MG63 (cell line): ENCODE data around the gene CCDC197. TPM values are rescaled to one million over a fixed set of nuclear protein-coding genes. Genes with fewer than 3 reads are reported as not detected.

ENCODE experiments used
- DNase-seq: peaks from one replicate; pipeline ENCODE4 v3.0.0-alpha.2; 2020
- H3K27me3 ChIP-seq: fragments of 250-450 bp; sonication (Bioruptor Pico); 2 replicates; pipeline ENCODE4 v1.5.1; 2020; ENCODE audit warnings: mild to moderate bottlenecking, moderate library complexity
- H3K36me3 ChIP-seq: fragments of 250-450 bp; sonication (Bioruptor Pico); 2 replicates; pipeline ENCODE4 v1.5.1; 2020; ENCODE audit warnings: mild to moderate bottlenecking, moderate library complexity
- H3K4me3 ChIP-seq: fragments of 250-450 bp; sonication (Bioruptor Pico); 2 replicates; pipeline ENCODE4 v1.5.1; 2020; ENCODE audit warnings: mild to moderate bottlenecking, moderate library complexity
- H3K9me3 ChIP-seq: fragments of 250-450 bp; sonication (Bioruptor Pico); 2 replicates; pipeline ENCODE4 v1.5.1; 2020; ENCODE audit warnings: mild to moderate bottlenecking, moderate library complexity
- total RNA-seq: library from RNA; depleted of rRNA; stranded (reverse); fragments of >200 nt; shearing (Covaris generic); gene quantifications from 2 replicates; pipeline ENCODE4 v1.2.3, GENCODE V29; 2014; ENCODE audit warnings: low replicate concordance

CCDC197 gene
- total RNA-seq, 1 experiment from 2014 or later: not detected

DNA sequence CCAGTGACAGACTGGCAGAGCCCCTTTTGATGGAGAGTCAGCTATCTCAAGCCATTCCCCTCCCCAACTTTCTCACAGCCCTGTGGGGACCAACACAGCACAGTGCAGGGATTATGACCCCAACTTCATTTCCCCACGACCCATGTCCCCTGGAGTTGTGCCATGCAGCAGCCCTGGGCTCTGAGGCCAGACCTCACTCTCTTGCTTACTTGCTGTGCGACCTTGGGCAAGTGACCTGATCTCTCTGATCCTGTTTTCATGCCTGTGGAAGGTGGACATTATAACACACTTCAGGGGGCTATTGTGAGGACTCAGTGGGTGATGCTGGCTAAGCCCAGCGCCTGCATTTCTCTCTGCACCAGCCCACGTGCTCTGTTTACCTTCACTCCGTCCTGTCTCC is 43.1 kb downstream of the CCDC197 start:
- Histone ChIP-seq H3K9me3 (no peaks in the 10 kb centered on the region), H3K27me3 (no peaks in the 10 kb centered on the region), H3K4me3 (no peak overlapping the region), H3K36me3 (no peaks in the 10 kb centered on the region)
- no peak for DNase-seq

DNA sequence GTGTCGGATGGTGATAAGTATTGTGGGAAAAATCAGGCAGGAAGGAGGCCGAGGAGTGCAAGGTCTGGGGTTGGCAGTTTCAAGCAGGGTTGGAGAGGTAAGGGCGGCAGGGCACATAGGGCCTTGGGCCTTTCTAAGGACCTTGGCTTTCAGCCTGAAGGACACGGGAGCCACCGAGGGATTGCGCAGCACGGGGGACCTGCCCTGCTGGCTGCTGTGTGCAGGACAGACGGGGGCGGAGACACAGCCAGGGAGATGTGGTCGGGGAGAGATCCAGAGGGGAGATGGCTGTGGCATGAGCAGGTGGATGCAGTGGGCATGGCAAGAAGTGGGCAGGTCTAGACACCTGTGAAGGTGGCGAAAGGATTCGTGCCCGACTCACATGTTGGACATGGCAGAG is 43.7 kb downstream of the CCDC197 start:
- Histone ChIP-seq H3K9me3 (no peaks in the 10 kb centered on the region), H3K4me3 (no peak overlapping the region), H3K27me3 (no peaks in the 10 kb centered on the region), H3K36me3 (no peaks in the 10 kb centered on the region)
- no peak for DNase-seq

DNA sequence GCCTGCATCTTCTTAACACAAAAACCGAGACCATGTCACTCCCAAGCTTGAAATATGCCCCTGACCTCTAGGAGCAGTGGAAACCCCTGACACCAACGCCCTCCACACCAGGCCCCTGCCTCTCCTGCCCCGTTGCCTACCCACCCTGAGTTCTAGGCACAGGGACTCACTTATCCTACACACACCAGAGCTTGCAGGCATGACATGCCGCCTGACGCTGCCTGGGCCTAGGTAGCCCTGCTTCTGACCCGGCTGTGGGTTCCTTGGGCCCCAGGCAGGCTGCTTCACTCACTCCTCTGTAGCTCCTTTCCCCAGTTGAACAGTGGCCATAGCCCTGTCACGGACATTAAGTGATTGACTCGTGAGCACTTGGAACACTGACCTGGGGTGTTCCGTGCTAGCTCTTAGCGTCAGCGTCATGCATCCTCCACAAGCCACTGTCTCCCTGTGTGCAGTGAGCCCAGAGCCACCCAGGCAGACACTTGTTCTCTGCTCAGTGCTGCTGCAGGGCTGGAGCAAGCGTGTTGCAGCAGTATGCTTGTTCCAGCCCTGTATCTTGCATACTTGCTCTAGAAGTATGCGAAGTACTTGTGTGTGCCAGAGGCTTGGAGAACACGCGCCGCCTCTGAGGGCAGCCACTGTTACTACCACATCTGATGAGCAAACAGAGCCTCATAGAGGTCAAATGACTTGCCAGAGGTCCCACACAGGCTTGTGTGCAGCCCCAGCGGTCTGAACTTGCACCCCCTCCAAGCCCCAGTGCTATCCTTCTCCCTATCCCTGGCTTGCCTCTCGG is 44.6 kb downstream of the CCDC197 start:
- DNase-seq: peak; percentile 26
- no peaks in the 10 kb centered on the region for H3K9me3 ChIP-seq
- no peaks in the 10 kb centered on the region for H3K36me3 ChIP-seq
- no peak overlapping the region for H3K4me3 ChIP-seq
- no peaks in the 10 kb centered on the region for H3K27me3 ChIP-seq

DNA sequence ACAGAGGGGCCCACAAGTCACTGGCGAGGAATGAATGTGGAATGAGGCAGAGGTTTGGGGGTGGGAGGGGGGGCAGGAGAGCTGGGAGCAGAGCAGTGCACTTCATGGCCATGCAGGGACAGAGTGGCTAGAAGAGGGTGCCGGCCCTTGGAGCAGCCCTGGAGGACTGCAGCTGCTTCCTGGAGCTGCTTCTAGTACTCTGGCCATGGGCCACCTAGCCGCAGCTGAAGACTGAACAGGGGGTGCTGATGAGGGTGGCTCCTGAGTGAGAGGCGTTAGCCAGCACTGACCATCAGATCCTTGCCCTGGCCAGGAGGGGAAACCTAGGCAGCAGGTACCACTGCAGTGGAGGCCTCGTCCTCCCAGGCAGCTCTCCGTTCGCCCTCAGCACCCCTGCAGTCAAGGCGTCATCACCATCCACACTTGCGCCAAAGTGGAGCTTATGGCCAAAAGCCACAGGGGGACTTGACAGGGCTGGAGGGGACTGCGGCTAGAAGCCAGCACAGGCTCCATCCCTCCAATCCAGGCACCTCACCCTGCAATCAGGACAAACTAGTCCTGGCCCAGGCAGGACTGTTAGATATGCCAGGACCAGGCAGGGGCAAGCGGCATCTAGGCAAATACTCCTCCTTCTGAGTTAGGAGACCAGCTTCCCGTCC is 45.5 kb downstream of the CCDC197 start:
- H3K4me3 ChIP-seq: no peak overlapping the region
- H3K9me3 ChIP-seq: no peaks in the 10 kb centered on the region
- no peak for DNase-seq
- H3K36me3 ChIP-seq: no peaks in the 10 kb centered on the region
- H3K27me3 ChIP-seq: no peaks in the 10 kb centered on the region

DNA sequence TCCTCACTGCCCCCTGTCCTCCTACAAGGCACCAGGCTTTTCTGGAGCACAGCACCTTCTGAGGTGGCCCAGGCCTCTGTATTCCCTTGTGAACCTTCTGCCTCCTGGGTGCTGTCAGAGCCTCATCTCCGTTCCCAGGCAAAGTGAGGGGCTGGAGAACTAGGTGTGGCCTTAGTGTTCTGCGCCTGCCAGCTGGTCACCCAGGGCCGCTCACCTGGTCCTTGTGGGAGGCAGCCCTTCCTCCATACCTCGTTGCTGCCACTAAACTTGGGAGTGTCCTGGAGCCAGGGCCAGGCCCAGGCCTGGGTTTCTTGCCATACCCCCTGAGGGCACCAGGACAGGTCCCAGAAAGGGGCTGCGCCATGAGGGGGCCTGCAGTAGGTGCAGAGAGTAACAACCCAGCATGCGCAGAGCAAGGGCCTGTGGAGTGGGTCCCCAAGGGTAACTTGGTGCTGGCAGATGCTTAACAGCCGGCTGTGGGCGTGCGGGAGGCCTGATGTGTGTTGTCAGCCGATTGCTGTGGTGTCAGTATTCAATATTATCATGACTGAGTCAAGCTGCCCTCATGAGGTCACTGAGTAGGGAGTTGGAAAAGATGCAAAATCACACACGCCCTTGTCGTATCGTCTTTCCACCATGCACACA is 46.1 kb downstream of the CCDC197 start:
- Histone ChIP-seq H3K36me3 (no peaks in the 10 kb centered on the region), H3K27me3 (no peaks in the 10 kb centered on the region), H3K4me3 (no peak overlapping the region), H3K9me3 (no peaks in the 10 kb centered on the region)
- no peak for DNase-seq

DNA sequence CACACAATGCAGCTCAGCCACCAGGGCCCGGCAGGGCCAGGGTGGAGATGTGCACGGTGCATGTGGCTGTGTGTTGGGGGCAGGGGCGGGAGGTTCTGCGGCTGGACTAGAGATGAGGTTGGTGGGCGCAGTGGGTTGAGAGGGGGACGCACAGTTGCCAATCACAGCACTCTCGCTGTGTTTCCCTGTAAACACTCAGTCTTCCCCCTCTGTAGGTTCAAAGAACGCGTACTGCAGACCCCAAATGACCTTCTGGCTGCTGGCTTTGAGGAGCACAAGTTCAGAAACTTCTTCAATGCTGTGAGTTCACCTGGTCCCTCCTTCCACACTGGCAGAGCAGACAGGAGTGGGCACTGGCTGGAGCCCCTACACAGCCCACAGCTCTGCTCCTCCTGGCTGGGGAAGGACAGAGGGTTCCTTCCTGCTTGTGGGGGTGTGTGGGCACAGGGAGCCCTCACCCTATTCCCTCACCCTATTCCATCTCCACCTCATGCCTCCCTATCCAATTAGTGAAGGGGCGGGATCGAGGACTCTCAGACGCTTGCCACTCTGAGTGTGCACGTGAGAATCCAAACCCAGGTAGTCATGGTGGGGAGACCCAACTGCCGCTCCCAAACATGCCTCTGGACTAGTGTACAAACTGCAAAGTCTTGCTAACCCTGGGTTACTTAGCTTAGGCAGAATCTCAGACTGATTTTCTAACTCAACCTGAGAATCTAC is 46.8 kb downstream of the CCDC197 start:
- no peak for DNase-seq
- Histone ChIP-seq H3K9me3 (no peaks in the 10 kb centered on the region), H3K36me3 (peaks cover 3% of the 10 kb centered on the region), H3K27me3 (no peaks in the 10 kb centered on the region), H3K4me3 (no peak overlapping the region)

DNA sequence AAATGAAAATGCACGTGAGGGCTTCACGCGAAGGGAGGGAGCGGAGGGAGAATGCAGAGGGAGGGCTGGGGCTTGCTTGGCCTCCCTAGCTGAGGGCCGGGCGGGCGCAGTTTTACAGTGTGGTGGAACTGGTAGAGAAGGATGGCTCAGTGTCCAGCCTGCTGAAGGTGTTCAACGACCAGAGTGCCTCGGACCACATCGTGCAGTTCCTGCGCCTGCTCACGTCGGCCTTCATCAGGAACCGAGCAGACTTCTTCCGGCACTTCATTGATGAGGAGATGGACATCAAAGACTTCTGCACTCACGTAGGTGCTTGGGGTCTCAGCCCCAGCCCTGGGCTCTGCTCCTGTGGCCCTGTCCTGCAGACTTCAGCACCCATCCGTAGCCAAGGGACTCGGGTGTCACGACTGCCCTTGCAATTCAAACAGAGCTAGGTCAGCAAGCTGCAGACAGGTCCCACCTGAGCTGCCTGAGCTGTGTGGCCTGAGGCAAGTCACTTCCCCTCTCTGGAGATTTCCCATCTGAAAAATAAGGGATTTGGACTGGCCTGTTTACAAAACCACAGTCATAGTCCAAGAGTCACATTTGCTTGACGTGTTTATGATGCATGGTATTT is 47.5 kb downstream of the CCDC197 start:
- H3K36me3 ChIP-seq: peaks cover 3% of the 10 kb centered on the region
- no peak for DNase-seq
- H3K27me3 ChIP-seq: no peaks in the 10 kb centered on the region
- H3K9me3 ChIP-seq: no peaks in the 10 kb centered on the region
- no peak overlapping the region for H3K4me3 ChIP-seq

DNA sequence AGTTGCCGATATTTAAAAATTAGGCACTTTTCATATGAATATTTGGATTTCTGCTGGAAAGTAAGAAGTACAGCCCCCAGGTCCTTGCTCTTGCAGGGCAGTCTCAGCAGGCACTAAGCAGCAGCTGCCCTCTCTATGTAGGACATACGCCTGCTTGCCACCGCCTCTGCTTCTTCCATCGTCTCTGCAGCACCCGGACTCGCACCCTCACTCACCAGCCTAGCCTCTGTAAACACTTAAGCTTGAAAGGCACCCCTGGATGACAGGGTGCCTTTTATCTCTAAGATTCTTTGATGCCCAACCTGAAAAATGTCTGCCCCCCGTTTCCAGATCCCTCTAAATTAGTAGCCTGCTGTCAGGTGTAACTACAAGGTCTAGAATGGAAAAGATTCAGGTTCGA is 48.0 kb downstream of the CCDC197 start:
- no peak overlapping the region for H3K4me3 ChIP-seq
- H3K9me3 ChIP-seq: no peaks in the 10 kb centered on the region
- H3K27me3 ChIP-seq: no peaks in the 10 kb centered on the region
- H3K36me3 ChIP-seq: peaks cover 7% of the 10 kb centered on the region
- DNase-seq: no peak

DNA sequence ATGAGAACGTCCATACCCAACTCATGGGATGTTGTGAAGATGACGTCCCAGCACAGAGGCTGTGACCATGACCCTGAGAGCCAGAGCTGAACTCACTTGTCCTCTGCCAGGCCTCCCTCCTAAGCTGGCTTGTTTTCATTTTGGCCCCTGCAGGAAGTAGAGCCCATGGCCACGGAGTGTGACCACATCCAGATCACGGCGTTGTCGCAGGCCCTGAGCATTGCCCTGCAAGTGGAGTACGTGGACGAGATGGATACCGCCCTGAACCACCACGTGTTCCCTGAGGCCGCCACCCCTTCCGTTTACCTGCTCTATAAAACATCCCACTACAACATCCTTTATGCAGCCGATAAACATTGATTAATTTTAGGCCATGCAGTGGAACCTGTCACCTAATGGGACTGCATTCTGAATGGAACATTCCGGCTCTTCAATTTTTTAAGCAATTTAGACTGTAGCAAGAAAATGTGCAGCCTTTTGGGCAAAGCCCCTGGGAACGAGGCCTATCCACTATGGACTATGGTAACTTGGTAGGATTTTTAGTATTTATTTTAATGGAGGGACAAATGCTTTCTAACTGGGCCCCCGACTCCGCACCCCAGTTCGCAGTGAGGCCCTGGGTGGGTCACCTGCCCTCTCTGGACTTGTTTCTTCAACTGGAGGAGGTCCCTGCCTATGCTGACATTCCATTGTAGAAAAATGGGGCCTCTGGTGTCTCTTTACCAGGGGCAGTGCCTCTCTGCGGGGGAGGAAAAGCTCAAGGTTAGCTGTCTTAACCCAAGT is 48.7 kb downstream of the CCDC197 start:
- H3K27me3 ChIP-seq: no peaks in the 10 kb centered on the region
- H3K9me3 ChIP-seq: no peaks in the 10 kb centered on the region
- DNase-seq: no peak
- peaks cover 9% of the 10 kb centered on the region for H3K36me3 ChIP-seq
- H3K4me3 ChIP-seq: no peak overlapping the region

DNA sequence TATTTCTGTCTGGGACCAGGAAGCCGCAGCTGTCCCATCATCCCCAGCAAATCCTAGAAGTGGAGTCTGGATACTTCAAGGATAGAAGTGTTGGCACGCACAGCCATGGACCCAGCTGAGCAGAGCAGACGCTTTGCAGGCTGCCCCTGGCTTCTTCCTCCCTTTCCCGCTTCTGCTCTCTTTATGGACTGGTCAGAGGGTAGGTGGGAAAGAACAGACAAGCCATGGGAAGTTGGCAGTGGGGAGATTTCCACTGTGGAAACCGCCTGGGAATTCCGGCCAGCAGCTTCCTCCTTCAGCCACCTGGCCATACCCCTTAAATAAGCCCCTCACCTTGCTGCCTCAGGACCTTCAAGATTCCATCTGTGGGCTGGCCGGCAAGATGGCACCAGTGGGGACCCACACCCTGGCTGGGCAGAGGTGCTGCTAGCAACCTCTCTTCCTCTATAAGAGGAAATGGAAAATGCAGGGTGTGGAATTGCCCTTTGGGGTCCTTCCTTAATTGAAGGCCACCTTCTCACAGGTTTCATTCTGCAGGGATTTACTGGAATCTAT is 49.7 kb downstream of the CCDC197 start:
- Histone ChIP-seq H3K36me3 (peaks cover 9% of the 10 kb centered on the region), H3K27me3 (no peaks in the 10 kb centered on the region), H3K9me3 (no peaks in the 10 kb centered on the region), H3K4me3 (no peak overlapping the region)
- DNase-seq: no peak

DNA sequence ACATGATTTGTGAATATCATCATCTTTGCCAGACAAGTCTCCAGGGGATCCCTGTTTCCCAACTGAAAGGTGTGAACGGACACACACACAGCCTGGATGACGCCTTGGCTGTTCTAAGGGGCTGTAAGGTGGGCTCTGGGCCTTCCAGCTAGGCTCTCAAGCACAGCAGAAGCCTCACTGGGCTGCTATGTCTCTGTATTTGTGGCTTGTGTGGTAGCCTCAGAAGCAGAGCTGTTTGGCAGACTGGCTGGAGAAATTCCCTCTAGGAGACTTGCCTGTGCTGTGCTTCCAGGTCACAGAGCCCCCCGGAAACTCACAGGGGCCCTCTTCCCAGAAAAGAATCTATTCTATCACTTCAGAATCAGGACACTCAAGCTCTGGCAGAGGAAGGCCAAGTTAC is 50.5 kb downstream of the CCDC197 start:
- H3K27me3 ChIP-seq: no peaks in the 10 kb centered on the region
- no peak for DNase-seq
- H3K9me3 ChIP-seq: no peaks in the 10 kb centered on the region
- peaks cover 13% of the 10 kb centered on the region for H3K36me3 ChIP-seq
- H3K4me3 ChIP-seq: no peak overlapping the region

DNA sequence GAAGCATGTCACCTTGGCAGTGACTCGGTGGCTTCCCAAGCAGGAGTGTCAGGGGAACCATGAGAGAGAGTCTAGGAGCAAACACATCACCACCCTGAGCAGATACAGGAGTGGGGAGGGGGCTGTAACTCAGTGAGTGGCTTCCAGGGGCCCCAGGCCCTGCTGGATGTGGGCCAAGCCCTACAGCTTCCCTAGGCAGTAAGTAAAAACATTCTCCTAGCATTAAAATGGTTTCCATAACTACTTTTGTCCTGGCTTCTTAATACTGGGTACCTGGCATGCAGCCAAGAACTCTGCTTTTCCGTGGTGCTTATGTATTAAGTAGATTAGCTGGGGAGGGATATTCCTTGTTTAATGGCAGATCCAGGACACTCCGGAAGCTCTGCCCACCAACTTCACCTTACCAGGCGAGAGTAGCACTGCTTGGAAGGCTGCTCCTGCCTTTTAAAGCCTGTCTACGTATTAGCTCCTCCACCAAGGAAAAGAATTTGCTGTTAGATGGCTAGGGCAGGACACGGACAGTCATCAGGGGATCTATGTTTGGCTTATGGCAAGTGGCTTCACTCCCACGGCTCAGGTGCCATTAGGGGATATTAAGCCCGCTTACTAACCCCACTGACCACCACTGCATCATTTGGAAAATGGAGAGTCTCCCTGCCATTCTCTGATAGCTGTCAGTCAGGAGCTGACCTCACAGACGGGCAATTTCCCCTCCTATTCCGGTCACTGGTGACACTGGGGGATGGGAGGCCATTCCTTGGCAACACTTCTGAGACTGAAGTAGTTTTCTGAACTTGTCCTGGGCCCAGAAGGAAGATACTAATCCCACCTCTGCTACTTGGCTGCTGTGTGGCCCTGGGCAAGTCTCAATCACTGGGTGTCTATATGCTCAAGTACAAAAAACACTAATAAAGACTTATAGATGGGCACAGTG is 51.9 kb downstream of the CCDC197 start:
- DNase-seq: no peak
- no peaks in the 10 kb centered on the region for H3K9me3 ChIP-seq
- H3K27me3 ChIP-seq: no peaks in the 10 kb centered on the region
- peaks cover 13% of the 10 kb centered on the region for H3K36me3 ChIP-seq
- H3K4me3 ChIP-seq: no peak overlapping the region

DNA sequence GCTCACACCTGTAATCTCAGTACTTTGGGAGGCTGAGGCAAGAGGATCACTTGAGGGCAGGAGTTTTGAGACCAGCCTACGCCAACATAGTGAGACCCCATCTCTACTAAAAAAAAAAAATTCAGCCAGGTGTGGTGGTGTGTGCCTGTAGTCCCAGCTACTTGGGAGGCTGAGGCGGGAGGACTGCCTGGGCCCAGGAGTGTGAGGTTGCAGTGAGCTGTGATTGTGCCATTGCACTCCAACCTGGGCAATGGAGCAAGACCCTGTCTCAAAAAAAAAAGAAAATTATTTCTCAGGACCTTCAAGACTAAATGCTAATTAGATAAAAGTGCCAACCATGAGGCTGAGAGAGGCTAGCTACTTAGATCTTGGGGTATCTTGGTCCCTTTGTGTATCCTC is 52.5 kb downstream of the CCDC197 start:
- Histone ChIP-seq H3K4me3 (no peak overlapping the region), H3K27me3 (no peaks in the 10 kb centered on the region), H3K9me3 (no peaks in the 10 kb centered on the region), H3K36me3 (peaks cover 13% of the 10 kb centered on the region)
- DNase-seq: no peak

DNA sequence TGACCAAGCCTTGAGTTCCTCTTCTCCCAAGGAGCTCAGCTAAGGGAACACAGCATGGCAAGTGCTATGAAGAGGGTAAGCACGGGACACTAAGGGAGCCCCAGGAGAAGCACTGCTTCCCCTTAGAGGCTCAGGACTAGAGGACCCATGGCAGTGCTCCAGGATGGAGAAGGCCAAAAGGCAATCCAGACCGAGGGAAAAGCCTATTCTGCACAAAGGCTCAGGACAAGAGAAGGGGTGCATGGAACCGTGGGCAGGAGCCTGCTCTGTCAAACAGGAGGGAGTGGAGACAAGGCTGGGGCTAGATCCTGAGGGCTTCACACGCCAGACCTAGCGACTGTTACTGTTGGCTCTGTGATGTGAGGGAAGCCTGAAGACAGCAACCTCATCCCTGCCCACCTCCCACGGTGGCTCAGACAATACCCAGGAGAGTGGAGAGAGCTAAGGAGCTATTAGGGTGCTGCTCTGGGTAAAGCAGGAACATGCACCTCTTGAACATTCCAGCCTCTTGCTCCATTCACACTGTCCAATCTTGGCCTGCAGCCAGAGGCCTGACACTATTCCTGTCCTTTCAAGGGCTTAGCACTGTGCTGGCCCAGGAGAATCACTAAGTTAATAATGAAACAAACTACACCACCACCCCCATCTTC is 53.3 kb downstream of the CCDC197 start:
- H3K36me3 ChIP-seq: peaks cover 13% of the 10 kb centered on the region
- no peak for DNase-seq

More for the DNA sequence above, 53.3 kb downstream of the CCDC197 start:
- H3K27me3 ChIP-seq: no peaks in the 10 kb centered on the region
- no peaks in the 10 kb centered on the region for H3K9me3 ChIP-seq
- no peak overlapping the region for H3K4me3 ChIP-seq
